ENCODE measurements around the gene EBLN2. TPM values are rescaled to one million over a fixed set of nuclear protein-coding genes. Genes with fewer than 3 reads are reported as not detected.

EBLN2 gene
- total and polyA plus RNA-seq, 3 donors from 2014 or later, result 1.9 to 12.8 (median 10.5) TPM

- no peak for DNase-seq
- 61 to 62% methylated on average over 8 to 12 of the region's 12 CpGs for WGBS, 2 donors
- TF ChIP-seq CTCF (IDR thresholded peaks at IDR 0.05) (no peak), POLR2A (IDR thresholded peaks at IDR 0.05) (no peak)
- Histone ChIP-seq H3K27me3 (no peaks in the 10 kb centered on the region), H3K36me3 (ENCODE audit: low read depth, missing control alignments) (no peaks in the 10 kb centered on the region), H3K4me1 (no peaks in the 10 kb centered on the region), H3K27ac (no peak overlapping the region), H3K9me3 (no peaks in the 10 kb centered on the region), H3K4me3 (no peak overlapping the region)
- intact Hi-C loops (cut with DNase I; ENCODE audit: low total_unique reads), result no loop called here
Observed at GRCh38 chr3:73094951-73095350, 33.5 kb downstream of the EBLN2 start.

- no peaks in the 10 kb centered on the region for H3K27me3 ChIP-seq
- 74 to 91% methylated on average over 2 of the region's 2 CpGs for WGBS, 2 donors
- DNase-seq, result no peak
- no peaks in the 10 kb centered on the region for H3K9me3 ChIP-seq
- H3K36me3 ChIP-seq (ENCODE audit: low read depth, missing control alignments), result no peaks in the 10 kb centered on the region
- intact Hi-C loops (cut with DNase I; ENCODE audit: low total_unique reads), result no loop called here
- no peaks in the 10 kb centered on the region for H3K4me1 ChIP-seq
- no peak overlapping the region for H3K4me3 ChIP-seq
- TF ChIP-seq CTCF (IDR thresholded peaks at IDR 0.05), result no peak
- no peak for TF ChIP-seq POLR2A (IDR thresholded peaks at IDR 0.05)
- no peak overlapping the region for H3K27ac ChIP-seq
Observed at GRCh38 chr3:73096169-73096568, 34.7 kb downstream of the EBLN2 start.

GRCh38 chr3:73098026-73098425 lies 36.6 kb downstream of the EBLN2 start:
- H3K4me1 ChIP-seq, result no peaks in the 10 kb centered on the region
- H3K36me3 ChIP-seq (ENCODE audit: low read depth, missing control alignments), result no peaks in the 10 kb centered on the region
- no peak for DNase-seq
- WGBS, 2 donors, result 89% methylated on average over 2 of the region's 2 CpGs; no CpG with 5 or more reads in 1 of the 2 donors
- TF ChIP-seq CTCF (IDR thresholded peaks at IDR 0.05), result no peak
- TF ChIP-seq POLR2A (IDR thresholded peaks at IDR 0.05), result no peak
- no peaks in the 10 kb centered on the region for H3K27me3 ChIP-seq
- intact Hi-C loops (cut with DNase I; ENCODE audit: low total_unique reads), result no loop called here
- no peaks in the 10 kb centered on the region for H3K9me3 ChIP-seq
- no peak overlapping the region for H3K4me3 ChIP-seq
- no peak overlapping the region for H3K27ac ChIP-seq

- H3K27me3 ChIP-seq, result no peaks in the 10 kb centered on the region
- H3K4me3 ChIP-seq, result no peak overlapping the region
- no peaks in the 10 kb centered on the region for H3K9me3 ChIP-seq
- no peaks in the 10 kb centered on the region for H3K36me3 ChIP-seq (ENCODE audit: low read depth, missing control alignments)
- intact Hi-C loops (cut with DNase I; ENCODE audit: low total_unique reads), result no loop called here
- TF ChIP-seq CTCF (IDR thresholded peaks at IDR 0.05) (no peak), POLR2A (IDR thresholded peaks at IDR 0.05) (no peak)
- DNase-seq, result no peak
- H3K4me1 ChIP-seq, result no peaks in the 10 kb centered on the region
- H3K27ac ChIP-seq, result no peak overlapping the region
- WGBS, 2 donors, result 90% methylated on average over 1 of the region's 1 CpG
Observed at GRCh38 chr3:73098873-73099272, 37.4 kb downstream of the EBLN2 start.

- Histone ChIP-seq H3K27me3 (no peaks in the 10 kb centered on the region), H3K4me1 (no peaks in the 10 kb centered on the region), H3K27ac (no peak overlapping the region), H3K36me3 (ENCODE audit: low read depth, missing control alignments) (no peaks in the 10 kb centered on the region), H3K4me3 (no peak overlapping the region), H3K9me3 (no peaks in the 10 kb centered on the region)
- DNase-seq, result peak; percentile 96
- no peak for TF ChIP-seq POLR2A (IDR thresholded peaks at IDR 0.05)
- peak; percentile 90 to 96 (median 93) for TF ChIP-seq CTCF (IDR thresholded peaks at IDR 0.05)
- intact Hi-C loops (cut with DNase I; ENCODE audit: low total_unique reads), result loop anchor here (5.0 to 10.0 kb wide), 2 partner anchors 331 to 404 kb away; no protein-coding TSS in a partner anchor
- 30 to 31% methylated on average over 9 of the region's 9 CpGs for WGBS, 2 donors
Observed at GRCh38 chr3:73100741-73101559, 39.5 kb downstream of the EBLN2 start.

Measured in testis (tissue), 3 donors.